Measurements from ENCODE around the gene NKX6-2.
"Not testable (repeated sequence)": the region's sequence is repeated elsewhere in the genome, so short reads cannot be mapped to it uniquely, and the experiment has no call there.

Gene NKX6-2

GRCh38 chr10:132798876-132799275 is 12.9 kb upstream of the NKX6-2 start:
- no peaks in the 10 kb centered on the region for H3K4me1 ChIP-seq (ENCODE audit: control insufficient read depth, insufficient read depth, low read length)
- no peak overlapping the region for H3K4me3 ChIP-seq (ENCODE audit: low read depth, low read length)
- ChIA-PET CTCF (no interaction called here), POLR2A (no interaction called here)
- no peak overlapping the region for H3K27ac ChIP-seq (ENCODE audit: extremely low read depth, low read depth, low read length)
- H3K36me3 ChIP-seq (ENCODE audit: control insufficient read depth in 2 of 2, insufficient read depth in 1 of 2, low read length in 2 of 2) = no peaks in the 10 kb centered on the region
- TF ChIP-seq, protein P1, sequence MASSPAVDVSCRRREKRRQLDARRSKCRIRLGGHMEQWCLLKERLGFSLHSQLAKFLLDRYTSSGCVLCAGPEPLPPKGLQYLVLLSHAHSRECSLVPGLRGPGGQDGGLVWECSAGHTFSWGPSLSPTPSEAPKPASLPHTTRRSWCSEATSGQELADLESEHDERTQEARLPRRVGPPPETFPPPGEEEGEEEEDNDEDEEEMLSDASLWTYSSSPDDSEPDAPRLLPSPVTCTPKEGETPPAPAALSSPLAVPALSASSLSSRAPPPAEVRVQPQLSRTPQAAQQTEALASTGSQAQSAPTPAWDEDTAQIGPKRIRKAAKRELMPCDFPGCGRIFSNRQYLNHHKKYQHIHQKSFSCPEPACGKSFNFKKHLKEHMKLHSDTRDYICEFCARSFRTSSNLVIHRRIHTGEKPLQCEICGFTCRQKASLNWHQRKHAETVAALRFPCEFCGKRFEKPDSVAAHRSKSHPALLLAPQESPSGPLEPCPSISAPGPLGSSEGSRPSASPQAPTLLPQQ (tag by site-specific recombination; IDR thresholded peaks at IDR 0.05) = no peak
- TF ChIP-seq ZEB2 (tag by site-specific recombination; IDR thresholded peaks at IDR 0.05) = no peak
- H3K9me3 ChIP-seq (ENCODE audit: control insufficient read depth, insufficient read depth, low read depth, low read length) = no peaks in the 10 kb centered on the region; the same call in 1 of the 2 replicates

- no peak overlapping the region for H3K4me3 ChIP-seq (ENCODE audit: low read depth, low read length)
- no peaks in the 10 kb centered on the region; the same call in 1 of the 2 replicates for H3K9me3 ChIP-seq (ENCODE audit: control insufficient read depth, insufficient read depth, low read depth, low read length)
- ChIA-PET POLR2A (no interaction called here), CTCF (no interaction called here)
- H3K4me1 ChIP-seq (ENCODE audit: control insufficient read depth, insufficient read depth, low read length) = 0 out of 2 replicates have a peak, but pooled peaks cover 3% of the 10 kb centered on the region
- H3K36me3 ChIP-seq (ENCODE audit: control insufficient read depth in 2 of 2, insufficient read depth in 1 of 2, low read length in 2 of 2) = no peaks in the 10 kb centered on the region
- TF ChIP-seq ZSCAN30 (tag by site-specific recombination; IDR thresholded peaks at IDR 0.05) (no peak), ZNF510 (tag by site-specific recombination; IDR thresholded peaks at IDR 0.05; ENCODE audit: insufficient replicate concordance) (no peak), ZNF133 (tag by site-specific recombination; IDR thresholded peaks at IDR 0.05) (no peak), KLF9 (tag by site-specific recombination; IDR thresholded peaks at IDR 0.05; ENCODE audit: low read depth) (no peak)
- TF ChIP-seq, protein P2, sequence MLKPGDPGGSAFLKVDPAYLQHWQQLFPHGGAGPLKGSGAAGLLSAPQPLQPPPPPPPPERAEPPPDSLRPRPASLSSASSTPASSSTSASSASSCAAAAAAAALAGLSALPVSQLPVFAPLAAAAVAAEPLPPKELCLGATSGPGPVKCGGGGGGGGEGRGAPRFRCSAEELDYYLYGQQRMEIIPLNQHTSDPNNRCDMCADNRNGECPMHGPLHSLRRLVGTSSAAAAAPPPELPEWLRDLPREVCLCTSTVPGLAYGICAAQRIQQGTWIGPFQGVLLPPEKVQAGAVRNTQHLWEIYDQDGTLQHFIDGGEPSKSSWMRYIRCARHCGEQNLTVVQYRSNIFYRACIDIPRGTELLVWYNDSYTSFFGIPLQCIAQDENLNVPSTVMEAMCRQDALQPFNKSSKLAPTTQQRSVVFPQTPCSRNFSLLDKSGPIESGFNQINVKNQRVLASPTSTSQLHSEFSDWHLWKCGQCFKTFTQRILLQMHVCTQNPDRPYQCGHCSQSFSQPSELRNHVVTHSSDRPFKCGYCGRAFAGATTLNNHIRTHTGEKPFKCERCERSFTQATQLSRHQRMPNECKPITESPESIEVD (tag by site-specific recombination; IDR thresholded peaks at IDR 0.05) = no peak
- no peak overlapping the region for H3K27ac ChIP-seq (ENCODE audit: extremely low read depth, low read depth, low read length)
Observed at GRCh38 chr10:132798403-132798802, 12.5 kb upstream of the NKX6-2 start.

DNA sequence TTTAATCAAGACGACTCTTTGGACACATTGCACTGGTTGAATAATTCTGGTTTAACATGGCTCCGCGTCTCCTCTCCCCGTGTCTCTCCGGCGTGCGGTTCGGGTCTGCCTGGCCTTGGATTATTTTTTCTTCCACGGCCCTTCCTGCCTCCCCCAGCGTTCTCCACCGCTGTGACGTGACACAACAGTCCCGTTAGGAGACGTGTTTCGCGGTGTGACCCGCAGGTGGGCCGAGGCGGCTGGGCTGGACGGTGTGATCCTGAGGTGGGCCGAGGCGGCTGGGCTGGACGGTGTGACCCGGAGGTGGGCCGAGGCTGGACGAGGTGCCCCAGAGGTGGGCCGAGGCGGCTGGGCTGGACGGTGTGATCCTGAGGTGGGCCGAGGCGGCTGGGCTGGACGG is 12.0 kb upstream of the NKX6-2 start:
- H3K4me3 ChIP-seq (ENCODE audit: low read depth, low read length); H3K27ac ChIP-seq (ENCODE audit: extremely low read depth, low read depth, low read length); CTCF ChIA-PET; H3K4me1 ChIP-seq (ENCODE audit: control insufficient read depth, insufficient read depth, low read length); POLR2A ChIA-PET; H3K36me3 ChIP-seq (ENCODE audit: control insufficient read depth in 2 of 2, insufficient read depth in 1 of 2, low read length in 2 of 2); H3K9me3 ChIP-seq (ENCODE audit: control insufficient read depth, insufficient read depth, low read depth, low read length): not testable (repeated sequence)

- Histone ChIP-seq H3K4me3 (ENCODE audit: low read depth, low read length) (no peak overlapping the region), H3K36me3 (ENCODE audit: control insufficient read depth in 2 of 2, insufficient read depth in 1 of 2, low read length in 2 of 2) (no peaks in the 10 kb centered on the region), H3K9me3 (ENCODE audit: control insufficient read depth, insufficient read depth, low read depth, low read length) (no peaks in the 10 kb centered on the region), H3K4me1 (ENCODE audit: control insufficient read depth, insufficient read depth, low read length) (0 out of 2 replicates have a peak, but pooled peaks cover 3% of the 10 kb centered on the region), H3K27ac (ENCODE audit: extremely low read depth, low read depth, low read length) (no peak overlapping the region)
- CTCF ChIA-PET = no interaction called here
- POLR2A ChIA-PET = no interaction called here
- no peak for TF ChIP-seq ZNF518A (tag by site-specific recombination; conservative IDR thresholded peaks at IDR 0.05; ENCODE audit: low read depth)
- no peak for TF ChIP-seq ZIC2 (tag by site-specific recombination; IDR thresholded peaks at IDR 0.05)
- TF ChIP-seq SP2 (tag by site-specific recombination; IDR thresholded peaks at IDR 0.05) = no peak
- no peak for TF ChIP-seq ZNF626 (tag by site-specific recombination; IDR thresholded peaks at IDR 0.05)
- no peak for TF ChIP-seq ZNF621 (tag by site-specific recombination; IDR thresholded peaks at IDR 0.05)
- TF ChIP-seq ZNF585B (tag by site-specific recombination; IDR thresholded peaks at IDR 0.05) = no peak
- TF ChIP-seq GFI1B (tag by site-specific recombination; IDR thresholded peaks at IDR 0.05) = no peak
- TF ChIP-seq PATZ1 (tag by site-specific recombination; IDR thresholded peaks at IDR 0.05) = no peak
- no peak for TF ChIP-seq BCL11A (tag by site-specific recombination; IDR thresholded peaks at IDR 0.05; ENCODE audit: low read depth)
- no peak for TF ChIP-seq ZNF394 (tag by site-specific recombination; IDR thresholded peaks at IDR 0.05; ENCODE audit: borderline replicate concordance)
- TF ChIP-seq ZBTB21 (tag by site-specific recombination; IDR thresholded peaks at IDR 0.05) = no peak
Observed at GRCh38 chr10:132796846-132797245, 10.9 kb upstream of the NKX6-2 start.

Measured in HEK293 (cell line).